ENCODE data around the gene CWH43.

Gene CWH43

GRCh38 chr4:48949086-48949485 lies 37.0 kb upstream of the CWH43 start:
- TF ChIP-seq FOXP2 (optimal IDR thresholded peaks at IDR 0.05; ENCODE audit: borderline replicate concordance, extremely low read depth, extremely low read length, insufficient read depth) (no peak), REST (IDR thresholded peaks at IDR 0.05; ENCODE audit: insufficient read depth in 1 of 2, low read depth in 2 of 2, low read length in 2 of 2) (no peak), SIN3A (IDR thresholded peaks at IDR 0.05; ENCODE audit: borderline replicate concordance, insufficient read depth, low read length) (no peak), TAF1 (IDR thresholded peaks at IDR 0.05; ENCODE audit: borderline replicate concordance, insufficient read depth, low read length) (no peak), POLR2AphosphoS5 (IDR thresholded peaks at IDR 0.05; ENCODE audit: low read depth, low read length) (no peak)

- TF ChIP-seq SIN3A (IDR thresholded peaks at IDR 0.05; ENCODE audit: borderline replicate concordance, insufficient read depth, low read length): no peak
- no peak for TF ChIP-seq REST (IDR thresholded peaks at IDR 0.05; ENCODE audit: insufficient read depth in 1 of 2, low read depth in 2 of 2, low read length in 2 of 2)
- no peak for TF ChIP-seq TAF1 (IDR thresholded peaks at IDR 0.05; ENCODE audit: borderline replicate concordance, insufficient read depth, low read length)
- TF ChIP-seq FOXP2 (optimal IDR thresholded peaks at IDR 0.05; ENCODE audit: borderline replicate concordance, extremely low read depth, extremely low read length, insufficient read depth): no peak
- TF ChIP-seq POLR2AphosphoS5 (IDR thresholded peaks at IDR 0.05; ENCODE audit: low read depth, low read length): no peak
Observed at GRCh38 chr4:48949518-48950219, 36.4 kb upstream of the CWH43 start.

GRCh38 chr4:48954314-48954713 lies 31.8 kb upstream of the CWH43 start:
- no peak for TF ChIP-seq FOXP2 (optimal IDR thresholded peaks at IDR 0.05; ENCODE audit: borderline replicate concordance, extremely low read depth, extremely low read length, insufficient read depth)
- no peak for TF ChIP-seq REST (IDR thresholded peaks at IDR 0.05; ENCODE audit: insufficient read depth in 1 of 2, low read depth in 2 of 2, low read length in 2 of 2)
- TF ChIP-seq SIN3A (IDR thresholded peaks at IDR 0.05; ENCODE audit: borderline replicate concordance, insufficient read depth, low read length): no peak
- no peak for TF ChIP-seq TAF1 (IDR thresholded peaks at IDR 0.05; ENCODE audit: borderline replicate concordance, insufficient read depth, low read length)
- TF ChIP-seq POLR2AphosphoS5 (IDR thresholded peaks at IDR 0.05; ENCODE audit: low read depth, low read length): no peak

GRCh38 chr4:48958582-48958981 lies 27.5 kb upstream of the CWH43 start:
- TF ChIP-seq REST (IDR thresholded peaks at IDR 0.05; ENCODE audit: insufficient read depth in 1 of 2, low read depth in 2 of 2, low read length in 2 of 2) (no peak), POLR2AphosphoS5 (IDR thresholded peaks at IDR 0.05; ENCODE audit: low read depth, low read length) (no peak), FOXP2 (optimal IDR thresholded peaks at IDR 0.05; ENCODE audit: borderline replicate concordance, extremely low read depth, extremely low read length, insufficient read depth) (no peak), TAF1 (IDR thresholded peaks at IDR 0.05; ENCODE audit: borderline replicate concordance, insufficient read depth, low read length) (no peak), SIN3A (IDR thresholded peaks at IDR 0.05; ENCODE audit: borderline replicate concordance, insufficient read depth, low read length) (no peak)
